K562 (cell line): ENCODE data around the gene SIGLEC5. TPM values are rescaled to one million over a fixed set of nuclear protein-coding genes. Genes with fewer than 3 reads are reported as not detected.

ENCODE experiments used
- ATF3 ChIP-seq, 2 experiments: fragments of 450-650 bp in 1 of 2; sonication (generic) in 1 of 2; formaldehyde crosslinking in 1 of 2; IDR thresholded peaks in 1 of 2; conservative IDR thresholded peaks in 1 of 2; 2 replicates each; pipeline versions ENCODE4 v1.6.1 to v1.8.1; 2016 to 2023; ENCODE audit warnings: mild to moderate bottlenecking in 2 of 2, moderate library complexity in 2 of 2, inconsistent platforms in 1 of 2, missing genetic modification reagents in 1 of 2
- ATF6 ChIP-seq: sonication (generic); formaldehyde crosslinking; IDR thresholded peaks from 2 replicates; pipeline ENCODE4 v1.4.0; 2020; ENCODE audit warnings: mild to moderate bottlenecking, missing genetic modification reagents
- BRD9 ChIP-seq: fragments of 450-650 bp; IDR thresholded peaks from 2 replicates; pipeline ENCODE4 v1.6.1; 2018; ENCODE audit warnings: low read depth; ENCODE audit not compliant: partially characterized antibody
- CC2D1A ChIP-seq: fragments of 450-650 bp; IDR thresholded peaks from 2 replicates; pipeline ENCODE4 v1.6.1; 2017; ENCODE audit warnings: mild to moderate bottlenecking
- ETS1 ChIP-seq: conservative IDR thresholded peaks from 2 replicates; pipeline ENCODE4 v1.6.1; 2011; ENCODE audit warnings: low read depth, mild to moderate bottlenecking, low read length; ENCODE audit not compliant: control insufficient read depth
- GATAD2A ChIP-seq: fragments of 450-650 bp; IDR thresholded peaks from 2 replicates; pipeline ENCODE4 v1.6.1; 2017
- HDGF ChIP-seq: fragments of 450-650 bp; IDR thresholded peaks from 2 replicates; pipeline ENCODE4 v1.6.1; 2016
- HMG20A ChIP-seq: fragments of 450-650 bp; formaldehyde crosslinking; conservative IDR thresholded peaks from 2 replicates; pipeline ENCODE4 v1.4.0; 2020; ENCODE audit warnings: mild to moderate bottlenecking, mixed read lengths
- HNRNPH1 ChIP-seq: fragments of 200-400 bp; formaldehyde crosslinking; optimal IDR thresholded peaks from 2 replicates; pipeline ENCODE3; 2017; ENCODE audit warnings: low read depth, mild to moderate bottlenecking, low read length, moderate library complexity
- HSF4 ChIP-seq: fragments of 250-450 bp; sonication (Bioruptor Pico); IDR thresholded peaks from 2 replicates; pipeline ENCODE4 v2.1.2; 2022; ENCODE audit warnings: mild to moderate bottlenecking, moderate library complexity, borderline replicate concordance
- ID3 ChIP-seq, 2 experiments: fragments of 250-450 bp in 1 of 2; fragments of 450-650 bp in 1 of 2; sonication (Bioruptor Pico) in 1 of 2; IDR thresholded peaks; 2 replicates each; pipeline versions ENCODE4 v1.6.1 to v1.8.0; 2016 to 2021; ENCODE audit warnings: mild to moderate bottlenecking in 2 of 2, moderate library complexity in 2 of 2, missing compliant biosample characterization in 1 of 2, missing genetic modification characterization in 1 of 2
- NCOA4 ChIP-seq: fragments of 450-650 bp; IDR thresholded peaks from 2 replicates; pipeline ENCODE4 v1.6.1; 2018; ENCODE audit warnings: mild to moderate bottlenecking; ENCODE audit not compliant: partially characterized antibody
- NFIC ChIP-seq: fragments of 450-650 bp; IDR thresholded peaks from 2 replicates; pipeline ENCODE4 v1.6.1; 2017; ENCODE audit warnings: mild to moderate bottlenecking, inconsistent platforms
- OTX1 ChIP-seq: fragments of 450-650 bp; formaldehyde crosslinking; IDR thresholded peaks from 2 replicates; pipeline ENCODE4 v1.4.0; 2022; ENCODE audit warnings: mild to moderate bottlenecking
- SAFB2 ChIP-seq: fragments of 200-400 bp; formaldehyde crosslinking; IDR thresholded peaks from 2 replicates; pipeline ENCODE4 v1.6.1; 2018; ENCODE audit warnings: borderline replicate concordance, low read length, low read depth, moderate library complexity; ENCODE audit not compliant: severe bottlenecking
- SREBF2 ChIP-seq: sonication (generic); formaldehyde crosslinking; IDR thresholded peaks from 2 replicates; pipeline ENCODE4 v1.4.0; 2020; ENCODE audit warnings: mild to moderate bottlenecking, missing genetic modification reagents
- TCF15 ChIP-seq: fragments of 250-450 bp; sonication (Bioruptor Pico); IDR thresholded peaks from 2 replicates; pipeline ENCODE4 v1.8.0; 2022; ENCODE audit warnings: moderate library complexity, mild to moderate bottlenecking, inconsistent platforms
- ZBTB7A ChIP-seq: IDR thresholded peaks from 2 replicates; pipeline ENCODE4 v1.6.1; 2011; ENCODE audit warnings: low read depth, mild to moderate bottlenecking, low read length, moderate library complexity, borderline replicate concordance; ENCODE audit not compliant: control insufficient read depth
- ZFPM2 ChIP-seq: fragments of 250-450 bp; sonication (Bioruptor Pico); IDR thresholded peaks from 2 replicates; pipeline ENCODE4 v1.5.1; 2022; ENCODE audit warnings: mild to moderate bottlenecking
- ZNF197 ChIP-seq: fragments of 200-800 bp; sonication (Bioruptor generic); IDR thresholded peaks from 2 replicates; pipeline ENCODE4 v1.6.1; 2016; ENCODE audit warnings: low read depth, missing genetic modification characterization, missing compliant biosample characterization
- ZNF316 ChIP-seq: fragments of 450-650 bp; IDR thresholded peaks from 2 replicates; pipeline ENCODE4 v1.6.1; 2016
- ZNF655 ChIP-seq: fragments of 250-450 bp; sonication (Bioruptor Pico); IDR thresholded peaks from 2 replicates; pipeline ENCODE4 v1.5.0; 2021
- ZNF77 ChIP-seq: fragments of 250-450 bp; sonication (Bioruptor Pico); IDR thresholded peaks from 2 replicates; pipeline ENCODE4 v1.5.0; 2020
- polyA plus RNA-seq, 8 experiments: library from polyadenylated mRNA; depleted of rRNA in 4 of 8; stranded (reverse) in 5 of 8; unstranded in 3 of 8; fragments of >200 nt; fragmentation: Nextera tagmentation in 2 of 8; fragmentation: Illumina TruSeq in 1 of 8; extraction: Ambion mirVana in 2 of 8; extraction: Trizol in 1 of 8; gene quantifications; 2 replicates each; pipeline versions ENCODE4 v1.2.1 to v1.2.3, GENCODE V29; 2011 to 2014; ENCODE audit warnings: inconsistent platforms in 1 of 8, missing spikeins in 1 of 8
- total RNA-seq, 7 experiments: library from RNA; depleted of rRNA in 6 of 7; stranded (reverse); fragments of >200 nt in 6 of 7; fragmentation: Illumina TruSeq in 2 of 7; extraction: Trizol in 2 of 7; gene quantifications; 2 replicates each; pipeline versions ENCODE4 v1.2.1 to v1.2.3, GENCODE V29; 2011 to 2021; ENCODE audit warnings: low replicate concordance in 1 of 7

SIGLEC5 gene
- total and polyA plus RNA-seq, 9 of the 15 experiments (the other 6 are each of a cell fraction or from before 2014, with no cell fraction given) = 0.14 TPM; not detected in 8

- no peak for TF ChIP-seq ID3 (CRISPR knock-in tag; IDR thresholded peaks at IDR 0.05)
- TF ChIP-seq ID3 (tag; IDR thresholded peaks at IDR 0.05) = no peak; the same call in 1 of the 2 replicates
- no peak for TF ChIP-seq HMG20A (CRISPR knock-in tag)
- no peak for TF ChIP-seq SAFB2
- TF ChIP-seq HDGF = no peak
- no peak for TF ChIP-seq ATF3 (IDR thresholded peaks at IDR 0.05)
- TF ChIP-seq ATF3 (CRISPR knock-in tag; conservative IDR thresholded peaks at IDR 0.05) = no peak
- TF ChIP-seq ZNF655 (CRISPR knock-in tag) = no peak
- TF ChIP-seq HSF4 = no peak
- TF ChIP-seq BRD9 = no peak
- TF ChIP-seq GATAD2A = no peak
- no peak for TF ChIP-seq ATF6 (CRISPR knock-in tag)
- TF ChIP-seq ZNF316 = no peak
- peak; percentile 33; the same call in 1 of the 2 replicates for TF ChIP-seq ZBTB7A
- no peak for TF ChIP-seq HNRNPH1
- TF ChIP-seq OTX1 (CRISPR knock-in tag) = no peak
- TF ChIP-seq SREBF2 (CRISPR knock-in tag) = no peak
- no peak for TF ChIP-seq NCOA4
- no peak for TF ChIP-seq ZNF77
- no peak; the same call in 1 of the 2 replicates for TF ChIP-seq NFIC
- peak; percentile 96 for TF ChIP-seq ZNF197 (CRISPR knock-in tag)
- TF ChIP-seq ETS1 = peak; percentile 89
- 0 out of 2 replicates have a peak, but pooled peaks have one; percentile 25 for TF ChIP-seq CC2D1A
- no peak for TF ChIP-seq TCF15 (CRISPR knock-in tag)
- no peak for TF ChIP-seq ZFPM2 (CRISPR knock-in tag)
Measured at GRCh38 chr19:51570962-51571575, 59.1 kb downstream of the SIGLEC5 start, which contains the start of gene ZNF175 (continued).
